ENCODE data around the gene AQP12B.
"Not testable (repeated sequence)": the region's sequence is repeated elsewhere in the genome, so short reads cannot be mapped to it uniquely, and the experiment has no call there.

AQP12B gene

GRCh38 chr2:240682431-240683224, at the start of gene AQP12B:
TSS of gene AQP12B (minus strand) at chr2:240682885. CDS start at chr2:240682837, 48 bp downstream.
- H3K4me3 Mint-ChIP-seq; intact Hi-C loops (cut with micrococcal nuclease); H3K27ac Mint-ChIP-seq; H3K36me3 Mint-ChIP-seq (ENCODE audit: low read depth); H3K9me3 Mint-ChIP-seq; H3K27me3 Mint-ChIP-seq: not testable (repeated sequence)
- H3K4me1 Mint-ChIP-seq (ENCODE audit: low read depth): peaks cover 17% of the 10 kb centered on the region

- peaks cover 4% of the 10 kb centered on the region for H3K27me3 Mint-ChIP-seq
Observed at GRCh38 chr2:240732184-240732583, 49.5 kb upstream of the AQP12B start.

GRCh38 chr2:240731178-240731545, 48.5 kb upstream of the AQP12B start:
- H3K9me3 Mint-ChIP-seq: no peaks in the 10 kb centered on the region
- no peaks in the 10 kb centered on the region for H3K4me1 Mint-ChIP-seq (ENCODE audit: low read depth)
- intact Hi-C loops (cut with micrococcal nuclease): no loop called here
- H3K27me3 Mint-ChIP-seq: peaks cover 6% of the 10 kb centered on the region
- no peak overlapping the region for H3K4me3 Mint-ChIP-seq
- no peak overlapping the region for H3K27ac Mint-ChIP-seq
- no peaks in the 10 kb centered on the region for H3K36me3 Mint-ChIP-seq (ENCODE audit: low read depth)

More at GRCh38 chr2:240732184-240732583, 49.5 kb upstream of the AQP12B start:
- intact Hi-C loops (cut with micrococcal nuclease): no loop called here
- H3K27ac Mint-ChIP-seq: no peak overlapping the region
- H3K4me1 Mint-ChIP-seq (ENCODE audit: low read depth): no peaks in the 10 kb centered on the region
- no peak overlapping the region for H3K4me3 Mint-ChIP-seq
- H3K36me3 Mint-ChIP-seq (ENCODE audit: low read depth): no peaks in the 10 kb centered on the region
- H3K9me3 Mint-ChIP-seq: no peaks in the 10 kb centered on the region

GRCh38 chr2:240730501-240731177, 48.0 kb upstream of the AQP12B start:
- intact Hi-C loops (cut with micrococcal nuclease): no loop called here
- Mint-ChIP-seq H3K36me3 (ENCODE audit: low read depth) (no peaks in the 10 kb centered on the region), H3K27me3 (peaks cover 6% of the 10 kb centered on the region), H3K4me1 (ENCODE audit: low read depth) (no peaks in the 10 kb centered on the region), H3K9me3 (no peaks in the 10 kb centered on the region), H3K4me3 (no peak overlapping the region), H3K27ac (no peak overlapping the region)

- H3K9me3 Mint-ChIP-seq: no peaks in the 10 kb centered on the region
- H3K27me3 Mint-ChIP-seq: peaks cover 6% of the 10 kb centered on the region
- no peak overlapping the region for H3K4me3 Mint-ChIP-seq
- H3K36me3 Mint-ChIP-seq (ENCODE audit: low read depth): no peaks in the 10 kb centered on the region
- intact Hi-C loops (cut with micrococcal nuclease): no loop called here
- no peak overlapping the region for H3K27ac Mint-ChIP-seq
- H3K4me1 Mint-ChIP-seq (ENCODE audit: low read depth): no peaks in the 10 kb centered on the region
Observed at GRCh38 chr2:240728827-240729226, 46.1 kb upstream of the AQP12B start.

GRCh38 chr2:240728361-240728760, 45.7 kb upstream of the AQP12B start:
- Mint-ChIP-seq H3K4me1 (ENCODE audit: low read depth) (no peaks in the 10 kb centered on the region), H3K27me3 (peaks cover 6% of the 10 kb centered on the region), H3K4me3 (no peak overlapping the region), H3K27ac (no peak overlapping the region), H3K9me3 (no peaks in the 10 kb centered on the region), H3K36me3 (ENCODE audit: low read depth) (no peaks in the 10 kb centered on the region)
- intact Hi-C loops (cut with micrococcal nuclease): no loop called here

- Mint-ChIP-seq H3K27ac (no peak overlapping the region), H3K4me1 (ENCODE audit: low read depth) (no peaks in the 10 kb centered on the region)
- intact Hi-C loops (cut with micrococcal nuclease): no loop called here
Observed at GRCh38 chr2:240727913-240728312, 45.2 kb upstream of the AQP12B start.

GRCh38 chr2:240727439-240727838, 44.8 kb upstream of the AQP12B start:
- no peak overlapping the region for H3K4me3 Mint-ChIP-seq
- H3K36me3 Mint-ChIP-seq (ENCODE audit: low read depth): no peaks in the 10 kb centered on the region
- peaks cover 6% of the 10 kb centered on the region for H3K27me3 Mint-ChIP-seq
- no peak overlapping the region for H3K27ac Mint-ChIP-seq
- H3K4me1 Mint-ChIP-seq (ENCODE audit: low read depth): no peaks in the 10 kb centered on the region
- no peaks in the 10 kb centered on the region for H3K9me3 Mint-ChIP-seq
- intact Hi-C loops (cut with micrococcal nuclease): no loop called here

More at GRCh38 chr2:240727913-240728312, 45.2 kb upstream of the AQP12B start:
- Mint-ChIP-seq H3K4me3 (no peak overlapping the region), H3K36me3 (ENCODE audit: low read depth) (no peaks in the 10 kb centered on the region), H3K9me3 (no peaks in the 10 kb centered on the region), H3K27me3 (peaks cover 6% of the 10 kb centered on the region)

GRCh38 chr2:240726876-240727275, 44.2 kb upstream of the AQP12B start:
- peaks cover 5% of the 10 kb centered on the region for H3K27me3 Mint-ChIP-seq
- no peaks in the 10 kb centered on the region for H3K4me1 Mint-ChIP-seq (ENCODE audit: low read depth)
- H3K27ac Mint-ChIP-seq: no peak overlapping the region
- no peaks in the 10 kb centered on the region for H3K36me3 Mint-ChIP-seq (ENCODE audit: low read depth)
- no peaks in the 10 kb centered on the region for H3K9me3 Mint-ChIP-seq
- H3K4me3 Mint-ChIP-seq: no peak overlapping the region
- intact Hi-C loops (cut with micrococcal nuclease): no loop called here

GRCh38 chr2:240725671-240726070, 43.0 kb upstream of the AQP12B start:
- no peaks in the 10 kb centered on the region for H3K4me1 Mint-ChIP-seq (ENCODE audit: low read depth)

GRCh38 chr2:240725266-240725665, 42.6 kb upstream of the AQP12B start:
- Mint-ChIP-seq H3K27ac (no peak overlapping the region), H3K4me3 (no peak overlapping the region), H3K27me3 (peaks cover 3% of the 10 kb centered on the region), H3K36me3 (ENCODE audit: low read depth) (no peaks in the 10 kb centered on the region), H3K4me1 (ENCODE audit: low read depth) (no peaks in the 10 kb centered on the region), H3K9me3 (no peaks in the 10 kb centered on the region)
- intact Hi-C loops (cut with micrococcal nuclease): no loop called here

More at GRCh38 chr2:240725671-240726070, 43.0 kb upstream of the AQP12B start:
- no peaks in the 10 kb centered on the region for H3K36me3 Mint-ChIP-seq (ENCODE audit: low read depth)
- no peak overlapping the region for H3K27ac Mint-ChIP-seq
- H3K27me3 Mint-ChIP-seq: peaks cover 3% of the 10 kb centered on the region
- H3K9me3 Mint-ChIP-seq: no peaks in the 10 kb centered on the region
- intact Hi-C loops (cut with micrococcal nuclease): no loop called here
- H3K4me3 Mint-ChIP-seq: no peak overlapping the region

- intact Hi-C loops (cut with micrococcal nuclease): no loop called here
- Mint-ChIP-seq H3K9me3 (no peaks in the 10 kb centered on the region), H3K27ac (no peak overlapping the region), H3K27me3 (peaks cover 2% of the 10 kb centered on the region), H3K4me3 (no peak overlapping the region), H3K36me3 (ENCODE audit: low read depth) (no peaks in the 10 kb centered on the region), H3K4me1 (ENCODE audit: low read depth) (no peaks in the 10 kb centered on the region)
Observed at GRCh38 chr2:240724431-240724830, 41.7 kb upstream of the AQP12B start.

GRCh38 chr2:240723851-240724250, 41.2 kb upstream of the AQP12B start:
- Mint-ChIP-seq H3K27ac (no peak overlapping the region), H3K36me3 (ENCODE audit: low read depth) (no peaks in the 10 kb centered on the region), H3K4me1 (ENCODE audit: low read depth) (no peaks in the 10 kb centered on the region), H3K9me3 (no peaks in the 10 kb centered on the region), H3K4me3 (no peak overlapping the region), H3K27me3 (peaks cover 2% of the 10 kb centered on the region)
- intact Hi-C loops (cut with micrococcal nuclease): no loop called here

GRCh38 chr2:240722796-240723735, 40.4 kb upstream of the AQP12B start:
- H3K27ac Mint-ChIP-seq: no peak overlapping the region
- H3K9me3 Mint-ChIP-seq: no peaks in the 10 kb centered on the region
- no peaks in the 10 kb centered on the region for H3K36me3 Mint-ChIP-seq (ENCODE audit: low read depth)
- intact Hi-C loops (cut with micrococcal nuclease): no loop called here
- no peaks in the 10 kb centered on the region for H3K4me1 Mint-ChIP-seq (ENCODE audit: low read depth)
- H3K27me3 Mint-ChIP-seq: peaks cover 2% of the 10 kb centered on the region
- no peak overlapping the region for H3K4me3 Mint-ChIP-seq

Measured in dendritic cell treated with granulocyte-macrophage colony-stimulating factor and Interleukin-4, amounts not matched to agents 40 ng/mL and 50 ng/mL, for 4 days (primary cell).